Umbilical cord (tissue), 2 donors: Measurements from ENCODE around the gene AGK. TPM values are rescaled to one million over a fixed set of nuclear protein-coding genes. Genes with fewer than 3 reads are reported as not detected.

Source experiments
- DNase-seq: peaks from one replicate; pipeline ENCODE4 v3.0.0-alpha.2; 2015; ENCODE audit warnings: low spot score
- total RNA-seq: library from RNA; depleted of rRNA; stranded (reverse); fragments of >200 nt; gene quantifications from one replicate; pipeline ENCODE4 v1.2.3, GENCODE V29; 2014; ENCODE audit warnings: low replicate concordance; ENCODE audit not compliant: insufficient read depth

AGK gene
- 20.7 TPM for total RNA-seq

- peak; percentile 78 for DNase-seq
These were observed at the start of gene AGK for GRCh38 chr7:141551094-141551781. Gene AGK (plus strand): TSS chr7:141551410. CDS start chr7:141555467, 4,057 bp downstream.

GRCh38 chr7:141501451-141501850 lies 49.8 kb upstream of the AGK start:
- no peak for DNase-seq

- no peak for DNase-seq
These were observed 39.9 kb upstream of the AGK start for GRCh38 chr7:141511316-141511675.

- no peak for DNase-seq
These were observed 39.4 kb upstream of the AGK start for GRCh38 chr7:141511676-141512396.

- no peak for DNase-seq
These were observed 38.6 kb upstream of the AGK start for GRCh38 chr7:141512597-141512996.

GRCh38 chr7:141513720-141514119 lies 37.5 kb upstream of the AGK start:
- no peak for DNase-seq

- no peak for DNase-seq
These were observed 35.3 kb upstream of the AGK start for GRCh38 chr7:141515941-141516340.

GRCh38 chr7:141519623-141520022 lies 31.6 kb upstream of the AGK start:
- DNase-seq, result no peak

GRCh38 chr7:141522657-141523342 lies 28.4 kb upstream of the AGK start:
- DNase-seq, result no peak

GRCh38 chr7:141525973-141526514 lies 25.2 kb upstream of the AGK start:
- DNase-seq, result no peak

- DNase-seq, result no peak
These were observed 24.1 kb upstream of the AGK start for GRCh38 chr7:141527076-141527475.

- no peak for DNase-seq
These were observed 22.8 kb upstream of the AGK start for GRCh38 chr7:141528399-141528798.

- DNase-seq, result peak; percentile 86
These were observed 17.9 kb upstream of the AGK start for GRCh38 chr7:141533149-141533949.

GRCh38 chr7:141534757-141535737 lies 16.2 kb upstream of the AGK start:
- no peak for DNase-seq

- DNase-seq, result no peak
These were observed 13.3 kb upstream of the AGK start for GRCh38 chr7:141537906-141538305.

GRCh38 chr7:141541375-141541774 lies 9.8 kb upstream of the AGK start:
- DNase-seq, result no peak

GRCh38 chr7:141544831-141545230 lies 6.4 kb upstream of the AGK start:
- no peak for DNase-seq

GRCh38 chr7:141549582-141549981 lies 1.6 kb upstream of the AGK start:
- DNase-seq, result no peak

- DNase-seq, result peak; percentile 2
These were observed 670 bp upstream of the AGK start for GRCh38 chr7:141550386-141551093.

GRCh38 chr7:141551782-141552181 lies 572 bp downstream of the AGK start:
- no peak for DNase-seq
